Omental fat pad (tissue), 4 donors: Measurements from ENCODE around the gene PNMA1. TPM values are rescaled to one million over a fixed set of nuclear protein-coding genes. Genes with fewer than 3 reads are reported as not detected.

ENCODE experiments used
- ATAC-seq: fragments of 150-250 bp; one replicate; pipeline ENCODE4 v1.9.1; 2016; ENCODE audit warnings: mild to moderate bottlenecking, moderate library complexity; ENCODE audit not compliant: low FRiP score
- DNase-seq: peaks from one replicate; pipeline ENCODE4 v3.0.0-alpha.2; 2019; ENCODE audit warnings: low spot score
- total RNA-seq, 4 donors: library from RNA; depleted of rRNA; stranded (reverse); fragments of >200 nt; gene quantifications; one replicate each; pipeline ENCODE4 v1.1.0, GENCODE V29; 2016
- TF ChIP-seq, protein P1 (sequence below), 3 donors: fragments of 450-650 bp; IDR thresholded peaks; one replicate each; pipeline ENCODE4 v1.5.1; 2016 to 2017; ENCODE audit warnings: antibody characterized with exemption in 3 of 3, mild to moderate bottlenecking in 3 of 3, moderate library complexity in 2 of 3

PNMA1 gene
- total RNA-seq, 4 donors from 2014 or later, result 14.8 to 22.6 (median 20.1) TPM

DNA sequence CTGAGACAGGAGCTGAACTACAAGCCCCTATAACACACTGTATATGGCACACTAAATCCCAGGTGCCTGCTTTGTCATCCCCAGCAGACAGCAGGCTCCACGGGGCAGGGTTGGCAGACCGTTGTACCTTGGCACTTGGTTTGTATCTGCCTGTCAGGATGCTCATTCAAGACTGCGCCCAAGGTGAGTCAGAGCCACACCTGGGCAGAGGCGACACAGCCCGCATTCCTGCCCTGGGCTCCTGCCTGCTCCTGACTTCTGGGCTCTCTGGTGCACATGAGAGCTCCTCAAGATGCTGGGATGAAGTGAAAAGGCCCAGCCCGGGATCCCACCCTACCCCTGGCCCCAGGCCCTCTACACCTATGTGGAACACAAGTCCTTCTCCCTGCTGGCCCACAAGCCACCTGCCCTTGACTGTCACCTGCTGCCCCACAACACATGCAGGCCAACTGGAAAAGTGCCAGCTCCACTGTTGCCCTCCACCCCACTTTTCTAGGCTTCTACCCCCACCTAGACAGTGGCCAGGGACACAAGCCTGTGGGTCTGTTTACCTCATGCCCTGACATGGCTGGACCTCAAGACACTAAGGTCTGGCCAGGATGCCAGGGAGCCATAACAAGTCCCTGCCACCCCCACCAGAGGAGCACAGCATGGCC, 30.8 kb upstream of the PNMA1 start:
- TF ChIP-seq, protein P1, sequence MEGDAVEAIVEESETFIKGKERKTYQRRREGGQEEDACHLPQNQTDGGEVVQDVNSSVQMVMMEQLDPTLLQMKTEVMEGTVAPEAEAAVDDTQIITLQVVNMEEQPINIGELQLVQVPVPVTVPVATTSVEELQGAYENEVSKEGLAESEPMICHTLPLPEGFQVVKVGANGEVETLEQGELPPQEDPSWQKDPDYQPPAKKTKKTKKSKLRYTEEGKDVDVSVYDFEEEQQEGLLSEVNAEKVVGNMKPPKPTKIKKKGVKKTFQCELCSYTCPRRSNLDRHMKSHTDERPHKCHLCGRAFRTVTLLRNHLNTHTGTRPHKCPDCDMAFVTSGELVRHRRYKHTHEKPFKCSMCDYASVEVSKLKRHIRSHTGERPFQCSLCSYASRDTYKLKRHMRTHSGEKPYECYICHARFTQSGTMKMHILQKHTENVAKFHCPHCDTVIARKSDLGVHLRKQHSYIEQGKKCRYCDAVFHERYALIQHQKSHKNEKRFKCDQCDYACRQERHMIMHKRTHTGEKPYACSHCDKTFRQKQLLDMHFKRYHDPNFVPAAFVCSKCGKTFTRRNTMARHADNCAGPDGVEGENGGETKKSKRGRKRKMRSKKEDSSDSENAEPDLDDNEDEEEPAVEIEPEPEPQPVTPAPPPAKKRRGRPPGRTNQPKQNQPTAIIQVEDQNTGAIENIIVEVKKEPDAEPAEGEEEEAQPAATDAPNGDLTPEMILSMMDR (IDR thresholded peaks at IDR 0.05), result no peak
- DNase-seq, result no peak
- ATAC-seq, result no peak

DNA sequence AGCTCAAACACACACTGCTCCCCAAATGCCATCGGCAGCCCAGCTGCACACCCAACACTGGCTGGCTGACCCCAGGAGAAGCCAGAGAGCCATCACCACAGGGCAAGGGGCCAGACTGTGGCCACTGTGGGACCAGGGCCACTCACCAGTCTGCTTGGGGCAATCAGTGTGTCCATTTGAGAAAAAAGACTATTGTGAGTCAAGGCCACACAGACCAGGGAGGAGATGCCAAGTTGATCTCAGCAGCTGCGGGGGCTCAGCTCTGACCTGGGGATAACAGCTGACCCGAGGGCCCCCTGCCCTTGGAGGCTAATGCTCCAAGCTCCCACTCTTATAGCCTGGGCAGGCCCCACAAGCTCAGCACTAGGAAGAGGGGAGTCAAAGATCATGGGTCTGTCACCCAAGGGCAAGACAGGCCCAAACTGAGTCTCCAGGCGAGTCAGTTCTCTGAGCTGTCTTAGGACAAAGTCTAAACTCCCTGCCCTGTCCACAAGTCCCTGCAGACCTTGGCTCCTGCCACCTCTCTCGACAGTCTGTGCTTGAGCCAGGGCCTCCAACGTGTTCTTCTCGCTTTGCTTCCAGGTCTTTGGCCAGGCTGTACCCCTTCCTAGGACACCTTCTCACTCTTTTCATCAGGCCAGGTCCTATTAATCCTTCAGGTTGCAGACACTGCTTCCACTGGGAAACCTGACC, 30.1 kb upstream of the PNMA1 start:
- DNase-seq (no peak), ATAC-seq (no peak)
- TF ChIP-seq, protein P1 (IDR thresholded peaks at IDR 0.05), result no peak

DNA sequence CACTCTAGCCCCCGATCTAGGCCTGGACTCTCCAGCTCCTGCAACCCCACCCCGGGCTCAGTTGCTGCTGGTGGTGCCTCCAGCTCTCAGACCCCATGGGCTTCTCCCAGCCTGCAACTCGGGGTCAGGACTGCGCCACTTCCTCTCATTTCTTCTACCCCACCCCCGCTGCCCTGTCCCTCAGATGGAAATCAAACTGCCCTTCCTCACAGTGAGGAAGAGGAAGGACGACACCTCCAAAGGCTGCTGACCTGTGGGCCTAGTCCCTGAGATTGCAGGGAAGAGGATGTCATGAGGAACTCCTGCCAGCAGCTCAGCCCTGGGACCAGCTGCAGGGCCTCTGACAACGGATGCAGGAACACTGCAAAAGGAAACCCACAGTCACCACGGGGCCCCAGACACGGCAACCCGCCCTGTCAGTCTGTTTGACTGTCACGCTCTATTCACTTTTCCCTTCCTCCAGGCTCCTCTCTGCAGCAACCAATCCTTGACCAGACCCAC, 29.3 kb upstream of the PNMA1 start:
- no peak for DNase-seq
- ATAC-seq, result no peak
- TF ChIP-seq, protein P1 (IDR thresholded peaks at IDR 0.05), result no peak

DNA sequence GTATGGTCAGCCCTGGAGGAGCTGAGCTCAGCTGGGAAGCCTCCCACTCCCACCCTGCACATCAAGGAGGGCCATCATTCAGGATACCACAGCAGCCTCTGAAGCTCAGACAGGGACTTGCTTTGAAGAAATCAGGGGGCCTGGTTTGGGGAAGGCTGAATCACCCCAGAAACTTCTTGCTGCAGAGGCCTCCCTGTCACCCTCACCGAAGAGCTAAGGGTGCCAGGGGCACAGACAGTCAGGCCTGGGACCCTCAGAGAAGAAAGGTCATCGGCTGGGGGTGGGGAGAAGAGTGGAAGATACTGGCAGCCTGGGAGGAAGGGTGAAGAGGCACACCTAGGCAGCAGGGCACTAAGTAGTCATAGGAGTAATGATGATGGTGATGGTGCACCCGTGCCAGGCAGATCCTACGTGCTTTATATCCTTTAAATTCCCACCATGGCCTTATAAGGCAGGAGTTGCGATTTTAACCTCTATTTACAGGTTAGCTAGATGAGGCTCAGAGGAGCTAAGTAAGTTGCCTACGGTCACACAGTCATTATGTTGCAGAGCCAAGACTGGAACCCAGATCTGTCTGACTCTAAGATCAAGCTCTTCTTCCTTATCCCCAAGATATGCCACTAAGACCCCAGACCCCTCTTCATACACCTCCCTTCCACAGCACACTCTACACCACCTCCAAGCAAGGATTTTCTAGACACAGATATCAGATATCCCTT, 28.5 kb upstream of the PNMA1 start:
- TF ChIP-seq, protein P1 (IDR thresholded peaks at IDR 0.05), result no peak
- ATAC-seq (no peak), DNase-seq (no peak)

DNA sequence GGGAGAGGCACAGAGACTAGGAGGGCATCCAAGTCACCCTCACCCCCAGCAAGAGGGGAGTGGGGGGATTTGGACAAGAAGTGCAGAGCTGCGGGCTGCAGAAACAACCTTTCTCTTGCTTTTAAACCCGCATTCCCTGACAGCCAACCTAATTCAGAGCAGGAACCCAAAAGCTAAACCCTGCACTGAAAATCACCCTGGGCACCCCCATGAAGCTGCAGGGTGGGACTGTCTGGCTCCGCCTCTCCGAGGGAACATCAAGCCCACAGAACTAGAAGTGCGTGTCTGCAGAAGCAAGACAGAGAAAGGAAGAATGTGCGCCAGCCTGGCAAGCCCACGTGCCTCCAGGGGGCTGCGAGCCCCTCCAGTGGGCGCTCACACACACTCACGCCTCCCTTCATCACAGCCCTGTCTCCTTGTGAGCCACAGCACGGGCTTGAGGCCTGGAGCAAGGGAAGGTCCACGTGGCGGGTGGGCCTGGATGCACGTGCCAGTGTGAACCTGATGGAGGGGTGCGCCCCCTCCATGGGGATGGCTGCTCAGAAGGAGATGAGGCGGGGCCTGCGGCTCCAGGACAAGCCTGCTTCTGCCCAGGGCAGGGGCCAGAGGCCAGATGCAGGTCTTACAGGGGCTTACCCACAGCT, 27.8 kb upstream of the PNMA1 start:
- ATAC-seq, result no peak
- TF ChIP-seq, protein P1 (IDR thresholded peaks at IDR 0.05), result no peak

DNA sequence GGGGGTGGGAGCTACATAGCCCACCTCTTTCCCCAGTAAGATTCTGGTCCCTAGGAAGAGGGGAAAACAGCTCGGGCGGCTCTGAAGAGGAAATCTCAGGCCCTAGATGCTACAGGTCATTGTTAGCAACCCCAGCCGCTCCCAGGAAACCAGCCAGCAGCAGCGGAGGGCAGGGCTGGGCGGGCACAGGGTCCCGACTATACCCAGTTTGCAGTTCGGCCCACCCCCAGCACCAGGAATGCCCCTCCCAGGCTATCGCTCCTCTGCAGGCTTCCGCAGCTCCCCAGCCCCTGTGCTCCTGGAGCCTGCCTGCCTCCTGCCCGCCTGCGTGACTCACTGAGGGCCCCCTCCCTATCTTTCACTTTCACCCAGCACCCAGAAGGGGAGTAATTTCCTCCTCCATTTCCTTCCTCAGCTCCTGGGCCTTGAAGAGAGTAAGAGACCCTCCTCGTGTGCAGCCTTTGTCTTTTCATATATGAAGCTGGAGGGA, 27.2 kb upstream of the PNMA1 start:
- TF ChIP-seq, protein P1 (IDR thresholded peaks at IDR 0.05), result no peak
- DNase-seq, result no peak
- ATAC-seq, result peak; percentile 55

More for the DNA sequence above, 27.8 kb upstream of the PNMA1 start:
- DNase-seq, result no peak
